Measurements from ENCODE around the gene HEPACAM2.

DNA sequence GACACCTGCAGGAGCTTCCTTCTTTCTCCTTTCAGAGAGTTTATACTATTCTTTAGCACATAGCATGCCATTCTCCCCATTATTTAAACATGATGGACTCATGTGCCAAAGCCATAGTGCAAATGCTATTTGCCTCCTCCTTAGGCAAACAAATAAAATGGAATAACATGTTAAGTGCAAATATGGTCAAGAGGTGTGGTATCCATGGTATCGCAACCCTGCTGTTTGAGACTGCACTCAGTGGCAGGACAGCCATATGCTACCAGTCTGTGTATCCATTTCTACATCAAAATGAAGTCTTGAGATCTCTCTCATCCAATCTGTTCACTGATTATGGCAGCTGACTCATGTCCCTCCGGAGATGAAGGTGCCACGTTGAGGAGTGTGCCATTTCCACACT, 22.8 kb downstream of the HEPACAM2 start:
- TF ChIP-seq, protein P1, sequence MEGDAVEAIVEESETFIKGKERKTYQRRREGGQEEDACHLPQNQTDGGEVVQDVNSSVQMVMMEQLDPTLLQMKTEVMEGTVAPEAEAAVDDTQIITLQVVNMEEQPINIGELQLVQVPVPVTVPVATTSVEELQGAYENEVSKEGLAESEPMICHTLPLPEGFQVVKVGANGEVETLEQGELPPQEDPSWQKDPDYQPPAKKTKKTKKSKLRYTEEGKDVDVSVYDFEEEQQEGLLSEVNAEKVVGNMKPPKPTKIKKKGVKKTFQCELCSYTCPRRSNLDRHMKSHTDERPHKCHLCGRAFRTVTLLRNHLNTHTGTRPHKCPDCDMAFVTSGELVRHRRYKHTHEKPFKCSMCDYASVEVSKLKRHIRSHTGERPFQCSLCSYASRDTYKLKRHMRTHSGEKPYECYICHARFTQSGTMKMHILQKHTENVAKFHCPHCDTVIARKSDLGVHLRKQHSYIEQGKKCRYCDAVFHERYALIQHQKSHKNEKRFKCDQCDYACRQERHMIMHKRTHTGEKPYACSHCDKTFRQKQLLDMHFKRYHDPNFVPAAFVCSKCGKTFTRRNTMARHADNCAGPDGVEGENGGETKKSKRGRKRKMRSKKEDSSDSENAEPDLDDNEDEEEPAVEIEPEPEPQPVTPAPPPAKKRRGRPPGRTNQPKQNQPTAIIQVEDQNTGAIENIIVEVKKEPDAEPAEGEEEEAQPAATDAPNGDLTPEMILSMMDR (conservative IDR thresholded peaks at IDR 0.05 in 1 of 2, IDR thresholded peaks at IDR 0.05 in 1 of 2; ENCODE audit: low read depth in 1 of 2, low read length in 2 of 2) = no peak
- no peak for TF ChIP-seq EZH2 (IDR thresholded peaks at IDR 0.05; ENCODE audit: low read length, missing control alignments)
